HG03342 (cell line): ENCODE results near the gene LILRA2.
"Not testable (repeated sequence)": the region's sequence is repeated elsewhere in the genome, so short reads cannot be mapped to it uniquely, and the experiment has no call there.

Source experiments
- ATAC-seq: cut with Tn5 transposase; IDR thresholded peaks from one replicate; pipeline ENCODE4 v1.9.1; 2021; ENCODE audit warnings: mild to moderate bottlenecking, moderate library complexity; ENCODE audit not compliant: unreplicated experiment

Gene LILRA2

DNA sequence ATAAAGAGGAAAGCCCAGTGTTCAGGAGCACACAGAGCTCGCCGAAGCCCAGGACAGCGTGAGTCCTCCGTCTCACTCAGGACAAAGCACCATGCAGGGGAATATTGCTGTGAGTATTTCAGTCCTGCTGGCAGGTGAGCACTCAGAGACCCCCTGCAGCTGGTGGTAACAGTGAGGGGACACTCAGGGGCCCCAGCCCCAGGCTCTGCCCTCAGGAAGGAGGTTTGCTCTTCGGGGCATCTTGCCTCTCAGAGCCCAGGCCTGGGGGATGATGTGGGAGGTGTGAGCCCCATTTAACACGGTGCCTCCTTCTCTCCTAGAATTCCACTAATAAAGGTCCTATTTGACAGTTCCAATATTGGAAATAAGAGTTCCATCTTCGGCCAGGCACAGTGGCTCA is 34.6 kb downstream of the LILRA2 start:
- ATAC-seq, result no peak

DNA sequence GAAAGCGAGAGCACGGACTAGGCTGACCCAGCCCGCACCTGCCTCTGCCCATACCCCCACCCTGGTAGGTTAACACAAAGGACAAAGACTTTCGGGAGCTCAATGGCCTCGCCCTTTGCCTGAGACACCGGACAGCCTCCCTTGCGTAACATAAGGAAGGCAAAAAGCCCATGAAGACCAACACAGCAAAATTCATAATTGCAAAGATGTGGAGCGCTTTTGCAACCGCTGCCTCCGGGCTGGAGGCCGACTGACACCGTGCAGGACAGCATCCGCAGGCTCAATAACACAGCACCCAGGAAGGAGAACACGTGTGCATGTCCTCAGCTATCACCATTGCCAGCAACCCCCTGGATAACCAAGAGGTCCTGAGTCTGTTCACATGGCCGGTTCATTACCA is 35.2 kb downstream of the LILRA2 start:
- no peak for ATAC-seq

DNA sequence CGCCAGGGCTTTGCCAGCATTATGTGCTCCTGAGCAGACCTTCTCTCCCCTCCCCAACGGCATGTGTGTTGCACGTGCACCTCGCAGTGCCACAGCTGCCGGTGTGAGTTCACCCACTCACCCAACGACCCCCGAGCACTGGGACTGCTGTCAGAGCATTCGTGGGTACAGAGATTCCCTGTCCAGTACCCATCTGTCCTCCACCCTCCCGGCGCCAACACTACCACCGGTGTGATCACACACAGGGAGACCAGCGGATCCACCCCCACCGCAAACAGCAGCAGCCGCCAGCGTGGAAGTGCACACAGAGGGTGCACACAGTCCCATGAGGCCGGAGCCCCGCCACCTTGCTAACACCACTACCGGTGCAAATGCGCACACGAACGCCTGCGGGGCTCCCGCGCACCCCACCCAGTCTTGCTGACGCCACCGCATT is 35.8 kb downstream of the LILRA2 start:
- no peak for ATAC-seq

DNA sequence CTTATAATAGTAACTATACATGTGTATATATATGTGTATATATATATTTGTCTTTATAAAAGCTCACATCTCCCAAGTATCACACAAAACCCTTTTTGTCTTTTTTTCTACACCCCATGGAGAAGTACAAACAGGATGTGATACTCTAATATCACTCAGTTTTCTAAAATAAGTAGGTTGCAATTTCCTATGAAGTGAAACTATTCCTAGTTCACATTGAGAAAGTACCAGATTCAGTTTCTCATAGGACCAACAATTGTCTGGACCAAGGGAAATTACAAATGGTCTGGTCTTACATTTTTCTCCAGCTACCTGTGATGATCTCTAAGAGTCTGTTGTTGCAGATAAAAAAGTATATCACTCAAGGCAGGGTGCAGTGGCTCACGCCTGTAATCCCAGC is 38.8 kb downstream of the LILRA2 start:
- no peak for ATAC-seq

GRCh38 chr19:54614726-54615125 is 41.1 kb downstream of the LILRA2 start:
- ATAC-seq, result no peak

- no peak for ATAC-seq
Measured at GRCh38 chr19:54616057-54616456, 42.5 kb downstream of the LILRA2 start.

- peak; percentile 81 for ATAC-seq
Measured at GRCh38 chr19:54616821-54617560, 43.4 kb downstream of the LILRA2 start.

GRCh38 chr19:54620464-54620863 is 46.9 kb downstream of the LILRA2 start:
- ATAC-seq, result no peak

GRCh38 chr19:54622431-54622830 is 48.8 kb downstream of the LILRA2 start:
- ATAC-seq, result no peak

DNA sequence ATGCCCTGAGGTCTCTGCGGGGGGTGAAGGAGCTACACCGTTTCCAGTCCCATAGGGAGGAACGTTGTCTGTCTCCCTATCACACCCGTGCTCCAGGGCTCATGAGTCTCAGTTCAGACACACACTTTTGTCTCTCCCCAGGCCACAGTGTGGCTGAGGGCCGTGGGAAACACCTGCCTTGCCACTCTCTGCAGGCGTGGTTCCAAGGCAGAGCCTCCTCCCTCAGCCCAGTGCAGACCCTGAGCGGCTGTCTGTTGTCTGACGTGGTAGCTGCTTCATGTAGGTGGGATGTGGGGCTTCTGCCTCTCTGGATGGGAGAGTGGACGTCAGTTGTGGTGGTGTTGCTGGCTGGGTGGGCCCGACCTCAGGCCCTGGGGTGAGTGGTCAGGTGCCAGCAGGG is 50.6 kb downstream of the LILRA2 start:
- ATAC-seq, result not testable (repeated sequence)

- ATAC-seq, result not testable (repeated sequence)
Measured at GRCh38 chr19:54624934-54625730, 51.5 kb downstream of the LILRA2 start.

GRCh38 chr19:54626757-54627156 is 53.2 kb downstream of the LILRA2 start:
- ATAC-seq, result no peak

GRCh38 chr19:54627912-54628311 is 54.3 kb downstream of the LILRA2 start:
- not testable (repeated sequence) for ATAC-seq

- ATAC-seq, result not testable (repeated sequence)
Measured at GRCh38 chr19:54630262-54630661, 56.7 kb downstream of the LILRA2 start, which contains the start of gene LILRB1. LILRB1 (plus strand) TSS chr19:54630484; CDS start chr19:54631074, 590 bp downstream.

DNA sequence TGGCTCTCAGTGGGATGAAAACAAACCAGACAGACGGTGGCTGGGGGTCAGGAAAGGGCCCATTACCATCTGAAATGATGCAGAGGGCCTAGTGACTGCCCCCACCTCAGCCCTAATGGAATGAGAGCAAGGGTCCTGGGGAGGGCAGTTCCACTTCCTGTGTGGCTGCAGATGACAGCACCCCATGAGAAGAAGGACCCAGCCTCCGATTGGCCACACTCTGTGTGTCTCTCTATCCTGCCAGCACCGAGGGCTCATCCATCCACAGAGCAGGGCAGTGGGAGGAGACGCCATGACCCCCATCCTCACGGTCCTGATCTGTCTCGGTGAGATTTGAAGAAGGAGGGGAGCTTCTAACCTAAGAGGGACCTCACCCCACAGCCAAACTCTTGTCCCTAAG is 57.2 kb downstream of the LILRA2 start:
- ATAC-seq, result no peak

GRCh38 chr19:54631489-54632337 is 58.1 kb downstream of the LILRA2 start:
- ATAC-seq, result not testable (repeated sequence)

- not testable (repeated sequence) for ATAC-seq
Measured at GRCh38 chr19:54632517-54632916, 58.9 kb downstream of the LILRA2 start.

GRCh38 chr19:54633401-54633800 is 59.8 kb downstream of the LILRA2 start:
- no peak for ATAC-seq

- ATAC-seq, result not testable (repeated sequence)
Measured at GRCh38 chr19:54636081-54636480, 62.5 kb downstream of the LILRA2 start.

DNA sequence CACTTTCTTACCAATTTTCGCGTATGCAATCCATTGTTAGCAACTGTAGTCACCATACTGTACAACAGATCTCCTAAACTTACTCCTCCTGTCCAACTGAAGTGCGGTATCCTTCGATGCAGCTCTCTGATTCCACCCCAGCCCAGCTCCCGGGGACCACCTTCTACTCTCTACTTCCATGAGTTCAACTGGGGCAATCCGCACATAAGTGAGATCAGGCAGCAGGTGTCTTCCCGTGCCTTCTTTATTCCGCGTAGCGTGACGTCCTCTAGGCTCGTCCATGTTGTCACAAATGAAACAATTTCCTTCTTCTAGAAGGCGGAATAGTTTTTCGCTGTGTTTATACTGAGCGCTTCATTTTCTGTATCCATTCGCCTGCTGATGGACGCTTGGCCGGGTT is 65.1 kb downstream of the LILRA2 start:
- no peak for ATAC-seq
